ENCODE measurements around the gene PTCD3. TPM values are rescaled to one million over a fixed set of nuclear protein-coding genes. Genes with fewer than 3 reads are reported as not detected.

PTCD3 gene
- total RNA-seq, 1 experiment from 2014 or later, result 94.7 TPM

GRCh38 chr2:86062043-86062442, 44.0 kb upstream of the PTCD3 start:
- H3K36me3 ChIP-seq (ENCODE audit: low read depth, low read length), result peaks cover 62% of the 10 kb centered on the region
- ChIA-PET POLR2A (ENCODE audit: unreplicated experiment) (interaction anchor here (0.5 kb wide), 1 partner anchor 498 kb away, joined by 3 read pairs; no protein-coding TSS in a partner anchor), CTCF (interaction anchor here (1.0 kb wide), 1 partner anchor 234 kb away, joined by 4 read pairs; no protein-coding TSS in a partner anchor)
- TF ChIP-seq EZH2 (IDR thresholded peaks at IDR 0.05; ENCODE audit: low read length, unreplicated experiment), result no peak
- peak; percentile 71 for ATAC-seq
- H2AFZ ChIP-seq (ENCODE audit: low read length), result no peak overlapping the region
- intact Hi-C loops (cut with micrococcal nuclease), result loop anchor here (5.0 kb wide), 1 partner anchor 175 kb away; the partner anchor contains the start of gene ST3GAL5
- no peaks in the 10 kb centered on the region for H3K27me3 ChIP-seq (ENCODE audit: low read length)
- no peak overlapping the region for H3K4me3 ChIP-seq (ENCODE audit: low read length)
- DNase-seq, result peak; percentile 65
- no peaks in the 10 kb centered on the region for H3K9me3 ChIP-seq (ENCODE audit: low read length)
- no peaks in the 10 kb centered on the region for H3F3A ChIP-seq (ENCODE audit: low read length, unreplicated experiment)
- no peaks in the 10 kb centered on the region for H3K79me2 ChIP-seq (ENCODE audit: low read length)
- 0 out of 2 replicates have a peak overlapping the region, but pooled peaks have one; percentile 17 for H3K4me2 ChIP-seq (ENCODE audit: low read length)
- no peak overlapping the region for H3K27ac ChIP-seq (ENCODE audit: low read length)
- no peak overlapping the region for H3K9ac ChIP-seq (ENCODE audit: low read length)
- BruUV-seq (replicated peaks), result no TSS peak
- H3K4me1 ChIP-seq (ENCODE audit: insufficient read depth, low read length), result peaks cover 26% of the 10 kb centered on the region
- H3K9me2 ChIP-seq (replicated peaks; ENCODE audit: low read length), result no peaks in the 10 kb centered on the region
- no peaks in the 10 kb centered on the region for H4K20me1 ChIP-seq (ENCODE audit: low read length)

GRCh38 chr2:86064006-86064405, 42.0 kb upstream of the PTCD3 start:
- no peak for TF ChIP-seq EZH2phosphoT487 (IDR thresholded peaks at IDR 0.05; ENCODE audit: borderline replicate concordance, low read length)
- TF ChIP-seq EZH2 (IDR thresholded peaks at IDR 0.05; ENCODE audit: low read length, unreplicated experiment), result no peak
- TF ChIP-seq CTCF (conservative IDR thresholded peaks at IDR 0.05; ENCODE audit: low read depth, low read length), result no peak

GRCh38 chr2:86065512-86065911, 40.5 kb upstream of the PTCD3 start:
- Histone ChIP-seq H3K9me2 (replicated peaks; ENCODE audit: low read length) (no peaks in the 10 kb centered on the region), H3F3A (ENCODE audit: low read length, unreplicated experiment) (no peaks in the 10 kb centered on the region), H3K4me1 (ENCODE audit: insufficient read depth, low read length) (peaks cover 26% of the 10 kb centered on the region), H3K27me3 (ENCODE audit: low read length) (no peaks in the 10 kb centered on the region), H3K9ac (ENCODE audit: low read length) (no peak overlapping the region), H3K79me2 (ENCODE audit: low read length) (no peaks in the 10 kb centered on the region), H4K20me1 (ENCODE audit: low read length) (no peaks in the 10 kb centered on the region), H3K4me2 (ENCODE audit: low read length) (no peak overlapping the region), H3K9me3 (ENCODE audit: low read length) (no peaks in the 10 kb centered on the region), H3K36me3 (ENCODE audit: low read depth, low read length) (peaks cover 72% of the 10 kb centered on the region), H3K27ac (ENCODE audit: low read length) (no peak overlapping the region), H2AFZ (ENCODE audit: low read length) (no peak overlapping the region), H3K4me3 (ENCODE audit: low read length) (no peak overlapping the region)
- ATAC-seq (no peak), DNase-seq (no peak)
- BruUV-seq (replicated peaks), result no TSS peak
- intact Hi-C loops (cut with micrococcal nuclease), result no loop called here
- ChIA-PET POLR2A (ENCODE audit: unreplicated experiment) (no interaction called here), CTCF (no interaction called here)
- TF ChIP-seq CTCF (conservative IDR thresholded peaks at IDR 0.05; ENCODE audit: low read depth, low read length), result no peak
- TF ChIP-seq EZH2 (IDR thresholded peaks at IDR 0.05; ENCODE audit: low read length, unreplicated experiment), result no peak
- TF ChIP-seq EZH2phosphoT487 (IDR thresholded peaks at IDR 0.05; ENCODE audit: borderline replicate concordance, low read length), result no peak

More at GRCh38 chr2:86064006-86064405, 42.0 kb upstream of the PTCD3 start:
- ChIA-PET CTCF (no interaction called here), POLR2A (ENCODE audit: unreplicated experiment) (no interaction called here)
- Histone ChIP-seq H3K9me2 (replicated peaks; ENCODE audit: low read length) (no peaks in the 10 kb centered on the region), H3K27ac (ENCODE audit: low read length) (no peak overlapping the region), H3K4me2 (ENCODE audit: low read length) (no peak overlapping the region), H3K36me3 (ENCODE audit: low read depth, low read length) (peaks cover 66% of the 10 kb centered on the region), H3K4me3 (ENCODE audit: low read length) (no peak overlapping the region), H3K9me3 (ENCODE audit: low read length) (no peaks in the 10 kb centered on the region), H3K4me1 (ENCODE audit: insufficient read depth, low read length) (peaks cover 26% of the 10 kb centered on the region), H3K27me3 (ENCODE audit: low read length) (no peaks in the 10 kb centered on the region), H3K79me2 (ENCODE audit: low read length) (no peaks in the 10 kb centered on the region), H3K9ac (ENCODE audit: low read length) (no peak overlapping the region), H4K20me1 (ENCODE audit: low read length) (no peaks in the 10 kb centered on the region), H3F3A (ENCODE audit: low read length, unreplicated experiment) (no peaks in the 10 kb centered on the region), H2AFZ (ENCODE audit: low read length) (no peak overlapping the region)
- intact Hi-C loops (cut with micrococcal nuclease), result loop anchor here (5.0 kb wide), 1 partner anchor 177 kb away; the partner anchor contains the start of gene ST3GAL5
- BruUV-seq (replicated peaks), result no TSS peak
- ATAC-seq (peak; percentile 21; the same call in 1 of the 2 replicates), DNase-seq (peak; percentile 60)
